Astrocyte of the cerebellum (primary cell): ENCODE data around the gene ABRACL.

ENCODE experiments used
- DNase-seq: peaks from one replicate; pipeline ENCODE4 v3.0.0-alpha.2; 2011; ENCODE audit warnings: low read depth
- H3K4me3 ChIP-seq: 2 replicates; pipeline ENCODE4 v1.5.1; 2011; ENCODE audit warnings: mild to moderate bottlenecking, low read depth, low read length, moderate library complexity
- CTCF ChIP-seq: IDR thresholded peaks from 2 replicates; pipeline ENCODE4 v1.5.1; 2012; ENCODE audit warnings: low read length, low read depth, moderate library complexity, mild to moderate bottlenecking; ENCODE audit errors: missing control alignments
- in situ Hi-C: cut with HindIII; loops from 2 replicates; pipeline ENCODE4 v1.10.0; 2017; ENCODE audit warnings: low sequenced_read_pairs

The ABRACL gene, protein sequence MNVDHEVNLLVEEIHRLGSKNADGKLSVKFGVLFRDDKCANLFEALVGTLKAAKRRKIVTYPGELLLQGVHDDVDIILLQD

DNA sequence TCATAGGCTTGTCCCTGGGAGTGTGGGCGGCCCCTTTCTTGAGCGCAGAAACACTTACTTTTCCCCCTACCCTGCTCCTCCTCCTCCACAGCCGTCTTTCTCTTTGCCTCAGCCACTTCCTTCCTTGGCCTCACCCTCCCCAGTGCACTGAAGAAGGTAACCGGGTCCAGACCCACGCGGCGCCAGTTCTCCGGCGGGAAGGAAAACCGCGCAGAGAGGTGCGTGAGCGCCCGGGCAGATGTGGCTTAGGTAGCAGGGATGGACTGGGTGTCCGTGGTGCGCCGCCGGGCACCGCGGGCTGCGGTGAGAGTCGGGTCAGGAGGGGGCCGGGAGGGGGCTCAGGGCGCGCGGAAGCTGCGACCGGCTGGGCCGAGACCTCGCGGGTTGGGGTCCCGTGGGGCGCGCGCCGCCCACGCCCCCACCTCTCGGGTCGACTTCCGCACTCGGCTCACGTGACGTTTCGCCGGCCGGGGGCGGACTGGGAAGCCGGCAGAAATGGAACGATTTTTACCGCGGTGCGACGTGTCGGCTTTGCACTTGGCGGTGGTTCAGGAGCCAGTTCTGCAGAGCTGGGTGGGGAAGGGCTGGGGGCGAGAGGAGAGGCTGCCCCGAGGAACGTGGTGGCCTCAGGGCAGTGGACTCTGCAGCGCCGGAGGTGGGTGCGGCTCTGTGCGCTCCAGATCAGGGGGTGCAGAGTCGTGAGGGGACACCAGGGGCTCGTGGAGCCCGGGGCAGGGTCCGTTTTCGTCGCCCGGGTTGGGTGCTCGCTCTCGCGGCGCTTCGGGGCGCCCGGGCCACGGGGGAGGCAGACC is at the start of gene ABRACL:
Gene ABRACL (plus strand): TSS at position 88 of the 812 bp plus-strand sequence. CDS start 5,416 bp downstream, outside the sequence.
- in situ Hi-C loops, result no loop called here

GRCh38 chr6:138979365-138979764 is 49.2 kb upstream of the ABRACL start:
- TF ChIP-seq CTCF, result no peak
- DNase-seq, result no peak
- in situ Hi-C loops, result loop anchor here (5.0 kb wide), 1 partner anchor 38 kb away; no protein-coding TSS in a partner anchor
- H3K4me3 ChIP-seq, result no peak overlapping the region

More for the DNA sequence above, at the start of gene ABRACL:
- peak within 1 kb of the TSS; percentile 84 for H3K4me3 ChIP-seq
- TF ChIP-seq CTCF, result no peak
- DNase-seq, result peak; percentile 18

GRCh38 chr6:138979813-138980668 is 48.5 kb upstream of the ABRACL start:
- in situ Hi-C loops, result loop anchor here (5.0 kb wide), 1 partner anchor 37 kb away; no protein-coding TSS in a partner anchor
- no peak for DNase-seq
- no peak overlapping the region for H3K4me3 ChIP-seq
- TF ChIP-seq CTCF, result no peak

DNA sequence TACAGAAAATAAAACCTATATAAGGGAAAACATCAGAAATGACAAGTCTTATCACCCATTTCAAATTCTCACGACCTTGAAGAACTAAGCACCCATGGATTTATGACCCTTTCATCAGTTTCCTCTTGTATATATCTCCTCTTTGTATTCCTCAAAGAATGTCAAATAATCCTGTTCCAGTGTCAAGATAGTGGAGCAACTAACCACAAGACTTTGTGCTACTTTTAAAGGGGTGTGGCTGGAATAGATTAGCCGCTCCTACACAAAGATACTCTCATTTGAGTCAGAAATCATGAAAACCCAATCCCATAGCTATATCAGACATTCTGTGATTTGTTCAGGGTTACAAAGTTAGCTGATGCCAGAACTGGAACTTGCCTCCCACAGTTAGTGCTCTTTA is 47.1 kb upstream of the ABRACL start:
- in situ Hi-C loops, result no loop called here
- no peak for DNase-seq
- H3K4me3 ChIP-seq, result no peak overlapping the region
- no peak for TF ChIP-seq CTCF

- DNase-seq, result no peak
- no peak for TF ChIP-seq CTCF
- in situ Hi-C loops, result no loop called here
- H3K4me3 ChIP-seq, result peak overlapping the region; percentile 85
Measured at GRCh38 chr6:138986578-138986977, 42.0 kb upstream of the ABRACL start.

DNA sequence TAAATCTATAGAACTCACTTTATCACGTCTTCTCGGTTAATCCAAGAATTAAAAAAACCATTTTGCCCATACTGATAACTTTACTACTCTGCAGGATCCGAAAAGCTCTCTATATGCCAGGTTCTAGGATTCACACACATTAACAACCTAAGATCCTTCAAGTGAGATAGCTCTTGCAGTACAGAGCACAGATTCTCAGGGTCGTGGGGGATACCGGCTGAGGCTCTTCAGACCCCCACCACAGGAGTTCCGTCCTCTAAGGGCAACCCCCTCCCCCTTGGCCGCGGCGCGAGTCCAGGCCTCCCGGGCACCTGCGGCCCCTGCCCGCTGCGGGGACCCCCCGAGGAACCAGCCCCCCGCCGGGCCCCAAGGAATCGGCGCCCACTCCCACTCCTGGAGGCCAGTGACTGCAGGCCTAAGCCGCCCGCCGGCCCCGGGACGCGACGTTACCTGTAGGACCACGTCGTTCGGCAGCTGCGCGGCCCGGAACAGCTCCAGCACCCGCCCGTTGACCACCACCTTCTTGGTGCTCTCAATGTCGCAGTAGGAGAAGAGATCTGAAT is 41.4 kb upstream of the ABRACL start:
- no peak for DNase-seq
- TF ChIP-seq CTCF, result no peak

More for the DNA sequence above, 41.4 kb upstream of the ABRACL start:
- H3K4me3 ChIP-seq, result peak overlapping the region; percentile 85
- in situ Hi-C loops, result no loop called here
